Heart left ventricle (tissue), 13 donors: ENCODE results near the gene MICU1.

Source experiments
- CTCF ChIP-seq, 12 donors: fragments of 200-600 bp; sonication (generic) in 4 of 12; IDR thresholded peaks; one replicate each; pipeline versions ENCODE4 v1.5.0 to v1.8.0; 2018 to 2022; ENCODE audit warnings: antibody characterized with exemption in 12 of 12, mild to moderate bottlenecking in 5 of 12
- POLR2A ChIP-seq, 2 donors: fragments of 450-650 bp; IDR thresholded peaks; one replicate each; pipeline ENCODE4 v1.6.1; 2017; ENCODE audit warnings: antibody characterized with exemption in 2 of 2, mild to moderate bottlenecking in 2 of 2, moderate library complexity in 2 of 2
- donor health status: ischemic (EF 13 %, LVEDD 7.1; RV severe dilation, severe dysfunction).
- donor health status: DM: no; HTN: yes; CAD: no.
- donor health status: DM: no; HTN: no; CAD: no.
- donor health status: ischemic (EF 25% LVEDD 6.9; RV normal size, moderate dysfunction).
- donor health status: ischemic (EF 25% LVEDD 5.7; RV mildly dilated, moderate dysfunction).
- donor health status: ischemic (EF 35%, LVEDD 5.7; RV mildly dilated, moderate dysfunction).
- donor health status: nonischemic (EF 11% LVEDD 7.7; RV severe dilation, severe dysfunction).
- donor health status: DM: yes; HTN: yes; CAD: no.
- donor health status: PGD.
- donor health status: ischemic (EF 29% LVEDD 5.4; RV normal size, mild dysfunction).
- donor health status: nonischemic (EF 23%, LVEDD 6.1; RV moderate dilation, normal function).

GRCh38 chr10:72524489-72524888, 101.4 kb downstream of the MICU1 start:
- no peak for TF ChIP-seq CTCF (IDR thresholded peaks at IDR 0.05)
- TF ChIP-seq POLR2A (IDR thresholded peaks at IDR 0.05), result no peak
